ENCODE data around the gene RPL37A.

The RPL37A gene

GRCh38 chr2:216551234-216552068 is 52.8 kb downstream of the RPL37A start:
- DNase-seq, result no peak

DNA sequence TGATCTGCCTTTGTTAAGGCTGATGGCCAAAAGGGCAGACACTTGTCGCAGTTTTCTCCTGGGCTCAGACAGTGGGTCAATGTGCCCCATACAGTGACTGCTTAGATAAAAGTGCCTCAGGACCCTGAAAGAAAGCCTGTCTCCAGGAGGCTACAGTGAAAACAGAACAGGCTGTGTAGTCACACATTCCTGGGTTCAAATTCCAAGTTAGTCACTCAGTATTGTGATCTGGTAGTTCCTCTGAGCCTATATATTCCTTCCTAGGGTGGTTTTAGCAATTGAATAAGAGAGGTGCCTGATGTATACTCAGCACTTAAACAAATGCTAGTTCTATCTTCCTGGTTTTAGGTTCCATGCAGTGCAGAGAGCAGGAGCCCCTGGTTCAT is 54.4 kb downstream of the RPL37A start:
- DNase-seq, result no peak
